Heart left ventricle (tissue), 13 donors: ENCODE results near the gene CIAO1.

Source experiments
- POLR2A ChIP-seq, 2 donors: fragments of 450-650 bp; IDR thresholded peaks; one replicate each; pipeline ENCODE4 v1.6.1; 2017; ENCODE audit warnings: antibody characterized with exemption in 2 of 2, mild to moderate bottlenecking in 2 of 2, moderate library complexity in 2 of 2
- TF ChIP-seq, protein P1 (sequence below), 12 donors: fragments of 200-600 bp; sonication (generic) in 4 of 12; IDR thresholded peaks; one replicate each; pipeline versions ENCODE4 v1.5.0 to v1.8.0; 2018 to 2022; ENCODE audit warnings: antibody characterized with exemption in 12 of 12, mild to moderate bottlenecking in 5 of 12
- donor health status: ischemic (EF 13 %, LVEDD 7.1; RV severe dilation, severe dysfunction).
- donor health status: DM: no; HTN: yes; CAD: no.
- donor health status: DM: no; HTN: no; CAD: no.
- donor health status: ischemic (EF 25% LVEDD 6.9; RV normal size, moderate dysfunction).
- donor health status: ischemic (EF 25% LVEDD 5.7; RV mildly dilated, moderate dysfunction).
- donor health status: ischemic (EF 35%, LVEDD 5.7; RV mildly dilated, moderate dysfunction).
- donor health status: nonischemic (EF 11% LVEDD 7.7; RV severe dilation, severe dysfunction).
- donor health status: DM: yes; HTN: yes; CAD: no.
- donor health status: PGD.
- donor health status: ischemic (EF 29% LVEDD 5.4; RV normal size, mild dysfunction).
- donor health status: nonischemic (EF 23%, LVEDD 6.1; RV moderate dilation, normal function).

- TF ChIP-seq, protein P1, sequence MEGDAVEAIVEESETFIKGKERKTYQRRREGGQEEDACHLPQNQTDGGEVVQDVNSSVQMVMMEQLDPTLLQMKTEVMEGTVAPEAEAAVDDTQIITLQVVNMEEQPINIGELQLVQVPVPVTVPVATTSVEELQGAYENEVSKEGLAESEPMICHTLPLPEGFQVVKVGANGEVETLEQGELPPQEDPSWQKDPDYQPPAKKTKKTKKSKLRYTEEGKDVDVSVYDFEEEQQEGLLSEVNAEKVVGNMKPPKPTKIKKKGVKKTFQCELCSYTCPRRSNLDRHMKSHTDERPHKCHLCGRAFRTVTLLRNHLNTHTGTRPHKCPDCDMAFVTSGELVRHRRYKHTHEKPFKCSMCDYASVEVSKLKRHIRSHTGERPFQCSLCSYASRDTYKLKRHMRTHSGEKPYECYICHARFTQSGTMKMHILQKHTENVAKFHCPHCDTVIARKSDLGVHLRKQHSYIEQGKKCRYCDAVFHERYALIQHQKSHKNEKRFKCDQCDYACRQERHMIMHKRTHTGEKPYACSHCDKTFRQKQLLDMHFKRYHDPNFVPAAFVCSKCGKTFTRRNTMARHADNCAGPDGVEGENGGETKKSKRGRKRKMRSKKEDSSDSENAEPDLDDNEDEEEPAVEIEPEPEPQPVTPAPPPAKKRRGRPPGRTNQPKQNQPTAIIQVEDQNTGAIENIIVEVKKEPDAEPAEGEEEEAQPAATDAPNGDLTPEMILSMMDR (IDR thresholded peaks at IDR 0.05): no peak
- no peak for TF ChIP-seq POLR2A (IDR thresholded peaks at IDR 0.05)
Measured at GRCh38 chr2:96301865-96302264, 35.8 kb downstream of the CIAO1 start.
